A549 treated with Hydrocortisone at 1 μM for 4 hours (cell line): ENCODE data around the gene CXCL8. TPM values are rescaled to one million over a fixed set of nuclear protein-coding genes. Genes with fewer than 3 reads are reported as not detected.

ENCODE experiments used
- total RNA-seq: library from RNA; stranded (reverse); fragments of 200-300 nt; extraction: Qiagen RNA extraction; gene quantifications from 5 replicates; pipeline ENCODE4 v1.2.3, GENCODE V29; 2022

CXCL8 gene
- 5.3 to 10.4 TPM (median 9.5 TPM) in 5 replicates for total RNA-seq

DNA sequence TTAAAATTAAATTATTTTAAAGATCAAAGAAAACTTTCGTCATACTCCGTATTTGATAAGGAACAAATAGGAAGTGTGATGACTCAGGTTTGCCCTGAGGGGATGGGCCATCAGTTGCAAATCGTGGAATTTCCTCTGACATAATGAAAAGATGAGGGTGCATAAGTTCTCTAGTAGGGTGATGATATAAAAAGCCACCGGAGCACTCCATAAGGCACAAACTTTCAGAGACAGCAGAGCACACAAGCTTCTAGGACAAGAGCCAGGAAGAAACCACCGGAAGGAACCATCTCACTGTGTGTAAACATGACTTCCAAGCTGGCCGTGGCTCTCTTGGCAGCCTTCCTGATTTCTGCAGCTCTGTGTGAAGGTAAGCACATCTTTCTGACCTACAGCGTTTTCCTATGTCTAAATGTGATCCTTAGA lies at the start of gene CXCL8:
CXCL8 (plus strand) TSS at position 217 of the 426 bp plus-strand sequence; CDS start at position 307, 90 bp downstream.

Other genes starting within 250 kb of the CXCL8 start
- gene RASSF6, start 120.1 kb upstream of the CXCL8 start, total RNA-seq: 0.75 to 1.0 TPM (median 0.85 TPM) in 5 replicates
- gene CXCL6, start 96.1 kb downstream of the CXCL8 start, total RNA-seq: not detected in 5 replicates
- not detected in 5 replicates for gene PF4V1, start 112.7 kb downstream of the CXCL8 start, total RNA-seq
- 6.0 to 7.6 TPM (median 6.6 TPM) in 5 replicates for gene CXCL1, start 128.8 kb downstream of the CXCL8 start, total RNA-seq
- gene PF4, start 241.5 kb downstream of the CXCL8 start, total RNA-seq: 0.23 to 1.2 TPM (median 0.92 TPM) in 5 replicates
- gene PPBP, start 247.6 kb downstream of the CXCL8 start, total RNA-seq: 0.17 TPM in 1 of 5 replicates, not detected in the others